Adrenal gland (tissue), 12 donors: Measurements from ENCODE around the gene BNC2. TPM values are rescaled to one million over a fixed set of nuclear protein-coding genes. Genes with fewer than 3 reads are reported as not detected.

Source experiments
- DNase-seq, 7 donors: peaks; one replicate each; pipeline ENCODE4 v3.0.0-alpha.2; 2019 to 2020
- H3K27ac ChIP-seq, 5 donors: fragments of 200-600 bp; sonication (generic) in 4 of 5; 1 replicate in 3 of 5; 2 replicates in 2 of 5; pipeline versions ENCODE4 v1.5.1 to v1.8.0; 2016 to 2020; ENCODE audit warnings: mild to moderate bottlenecking in 1 of 5
- H3K27me3 ChIP-seq: fragments of 200-600 bp; 2 replicates; pipeline ENCODE4 v1.8.0; 2021
- H3K36me3 ChIP-seq, 2 donors: fragments of 200-600 bp; replicated peaks in 1 of 2; 1 replicate in 1 of 2; 2 replicates in 1 of 2; pipeline versions ENCODE4 v1.5.1 to v1.8.0; 2018 to 2022
- H3K4me1 ChIP-seq, 2 donors: fragments of 200-600 bp; replicated peaks in 1 of 2; 1 replicate in 1 of 2; 2 replicates in 1 of 2; pipeline versions ENCODE4 v1.5.1 to v1.8.0; 2018 to 2021
- H3K4me3 ChIP-seq, 4 donors: fragments of 200-600 bp; sonication (generic) in 3 of 4; one replicate each; pipeline ENCODE4 v1.5.1; 2016 to 2018
- H3K9me3 ChIP-seq, 3 donors: fragments of 200-600 bp; sonication (generic) in 1 of 3; replicated peaks in 1 of 3; 1 replicate in 2 of 3; 2 replicates in 1 of 3; pipeline versions ENCODE4 v1.5.1 to v1.8.0; 2016 to 2021
- POLR2A ChIP-seq, 2 donors: fragments of 450-650 bp; IDR thresholded peaks; one replicate each; pipeline ENCODE4 v1.6.1; 2017; ENCODE audit warnings: antibody characterized with exemption in 2 of 2, mild to moderate bottlenecking in 2 of 2, moderate library complexity in 1 of 2
- WGBS, 4 donors: extraction: QIAGEN DNeasy Blood & Tissue Kit in 2 of 4; methylation state at CpG; one replicate each; pipeline versions ENCODE4 v1.1.5 to v1.1.7; 2013 to 2017; 5-methylcytosine and 5-hydroxymethylcytosine counted together
- intact Hi-C, 2 donors: fragments of 100-400 bp; cut with DNase I; formaldehyde crosslinking; loops; one replicate each; pipeline versions ENCODE4 v1.14.1 to v1.15.0; 2022 to 2023
- polyA plus RNA-seq, 3 donors: library from polyadenylated mRNA; stranded (reverse); fragments of 200-250 nt in 2 of 3; fragments of 350-450 nt in 1 of 3; fragmentation: Illumina TruSeq in 1 of 3; extraction: RNeasy Lipid Tissue Mini Kit (QIAGEN cat#74804) in 1 of 3; gene quantifications; one replicate each; pipeline ENCODE4 v1.2.3, GENCODE V29; 2013 to 2014
- total RNA-seq, 9 donors: library from RNA; depleted of rRNA in 4 of 9; stranded (reverse); fragments of >200 nt in 4 of 9; fragments of 120-200 nt in 1 of 9; fragmentation: NEBNext Ultra II Directional in 1 of 9; extraction: Animal tissue kit (Norgen Biotek cat#: 25700) in 1 of 9; gene quantifications; one replicate each; pipeline versions ENCODE4 v1.1.0 to v1.2.4, GENCODE V29; 2013 to 2023
- TF ChIP-seq, protein P1 (sequence below), 6 experiments: fragments of 450-650 bp in 4 of 6; fragments of 200-600 bp in 2 of 6; sonication (generic) in 1 of 6; IDR thresholded peaks; 1 replicate in 5 of 6; 2 replicates in 1 of 6; pipeline versions ENCODE4 v1.5.1 to v1.8.0; 2016 to 2021; ENCODE audit warnings: antibody characterized with exemption in 6 of 6, mild to moderate bottlenecking in 2 of 6, moderate library complexity in 1 of 6
- donor health status: healthy with polysubstance abuse.
- donor health status: Bipolar disorder and iron deficiency.
- donor health status: DM: yes; HTN: yes; CAD: no.
- donor health status: DM: no; HTN: no; CAD: no.
- donor health status: DM: no; HTN: no; CAD: no.
- donor health status: DM: yes; HTN: yes; CAD: no.

The BNC2 gene
- total and polyA plus RNA-seq, 12 donors, result 1.1 to 11.1 (median 5.0) TPM

GRCh38 chr9:16625161-16625631 lies 245.3 kb downstream of the BNC2 start:
- 70 to 75% (median 73%) methylated on average over 9 of the region's 9 CpGs for WGBS, 4 donors
- H3K27ac ChIP-seq, result no peak overlapping the region
- no peaks in the 10 kb centered on the region for H3K4me1 ChIP-seq
- TF ChIP-seq, protein P1, sequence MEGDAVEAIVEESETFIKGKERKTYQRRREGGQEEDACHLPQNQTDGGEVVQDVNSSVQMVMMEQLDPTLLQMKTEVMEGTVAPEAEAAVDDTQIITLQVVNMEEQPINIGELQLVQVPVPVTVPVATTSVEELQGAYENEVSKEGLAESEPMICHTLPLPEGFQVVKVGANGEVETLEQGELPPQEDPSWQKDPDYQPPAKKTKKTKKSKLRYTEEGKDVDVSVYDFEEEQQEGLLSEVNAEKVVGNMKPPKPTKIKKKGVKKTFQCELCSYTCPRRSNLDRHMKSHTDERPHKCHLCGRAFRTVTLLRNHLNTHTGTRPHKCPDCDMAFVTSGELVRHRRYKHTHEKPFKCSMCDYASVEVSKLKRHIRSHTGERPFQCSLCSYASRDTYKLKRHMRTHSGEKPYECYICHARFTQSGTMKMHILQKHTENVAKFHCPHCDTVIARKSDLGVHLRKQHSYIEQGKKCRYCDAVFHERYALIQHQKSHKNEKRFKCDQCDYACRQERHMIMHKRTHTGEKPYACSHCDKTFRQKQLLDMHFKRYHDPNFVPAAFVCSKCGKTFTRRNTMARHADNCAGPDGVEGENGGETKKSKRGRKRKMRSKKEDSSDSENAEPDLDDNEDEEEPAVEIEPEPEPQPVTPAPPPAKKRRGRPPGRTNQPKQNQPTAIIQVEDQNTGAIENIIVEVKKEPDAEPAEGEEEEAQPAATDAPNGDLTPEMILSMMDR (IDR thresholded peaks at IDR 0.05), result no peak
- TF ChIP-seq POLR2A (IDR thresholded peaks at IDR 0.05), result no peak
- H3K4me3 ChIP-seq, result no peak overlapping the region
- no peak for DNase-seq
- no peaks in the 10 kb centered on the region for H3K27me3 ChIP-seq
- intact Hi-C loops, result no loop called here
- H3K36me3 ChIP-seq, result no peaks in the 10 kb centered on the region
- no peaks in the 10 kb centered on the region for H3K9me3 ChIP-seq

GRCh38 chr9:16624744-16625117 lies 245.7 kb downstream of the BNC2 start:
- 55 to 66% (median 60%) methylated on average over 3 of the region's 3 CpGs for WGBS, 4 donors
- H3K36me3 ChIP-seq, result no peaks in the 10 kb centered on the region
- DNase-seq, result no peak
- intact Hi-C loops, result no loop called here
- no peak for TF ChIP-seq POLR2A (IDR thresholded peaks at IDR 0.05)
- TF ChIP-seq, protein P1 (IDR thresholded peaks at IDR 0.05), result no peak
- H3K9me3 ChIP-seq, result no peaks in the 10 kb centered on the region
- no peak overlapping the region for H3K4me3 ChIP-seq
- no peak overlapping the region for H3K27ac ChIP-seq
- no peaks in the 10 kb centered on the region for H3K27me3 ChIP-seq
- no peaks in the 10 kb centered on the region for H3K4me1 ChIP-seq

DNA sequence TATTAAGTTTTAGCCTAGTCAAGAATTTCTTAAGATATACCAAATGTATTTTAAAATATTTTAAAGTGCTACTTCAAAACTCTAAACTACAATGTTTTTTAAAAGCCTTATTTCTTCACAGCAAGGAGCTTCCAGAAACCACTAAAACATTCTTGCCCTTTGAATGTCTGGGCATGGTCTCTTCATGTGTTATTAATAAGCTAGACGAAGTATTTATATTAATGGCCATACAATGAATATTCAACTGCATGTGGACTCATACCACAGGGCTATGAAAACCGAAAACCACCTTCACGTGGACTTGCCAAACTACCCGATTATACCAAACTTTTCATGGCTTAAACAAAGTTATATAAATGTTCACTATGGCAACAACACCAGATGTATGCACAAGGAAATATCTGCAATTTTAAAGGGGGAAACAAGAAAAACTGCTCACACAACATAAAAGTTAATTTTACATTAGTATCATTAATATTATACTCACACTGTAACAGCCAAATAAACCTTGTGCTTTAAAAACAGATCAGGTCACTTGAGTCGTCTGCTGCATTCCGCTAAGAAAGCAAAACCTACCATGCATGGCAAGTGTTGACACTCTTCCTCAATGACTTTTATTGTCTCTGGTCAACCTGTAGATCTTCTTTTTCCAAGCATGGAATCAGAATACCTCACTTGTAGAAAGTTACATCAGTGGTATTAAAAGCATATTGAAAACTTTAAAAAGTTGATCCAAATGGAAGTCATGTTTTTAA lies 246.3 kb downstream of the BNC2 start:
- no peaks in the 10 kb centered on the region for H3K36me3 ChIP-seq
- H3K9me3 ChIP-seq, result no peaks in the 10 kb centered on the region
- no peaks in the 10 kb centered on the region for H3K4me1 ChIP-seq
- no peak for TF ChIP-seq POLR2A (IDR thresholded peaks at IDR 0.05)
- TF ChIP-seq, protein P1 (IDR thresholded peaks at IDR 0.05), result no peak
- no peak overlapping the region for H3K27ac ChIP-seq
- H3K27me3 ChIP-seq, result no peaks in the 10 kb centered on the region
- intact Hi-C loops, result no loop called here
- no peak overlapping the region for H3K4me3 ChIP-seq
- WGBS, 4 donors, result 76 to 90% (median 85%) methylated on average over 6 of the region's 6 CpGs
- DNase-seq, result no peak

DNA sequence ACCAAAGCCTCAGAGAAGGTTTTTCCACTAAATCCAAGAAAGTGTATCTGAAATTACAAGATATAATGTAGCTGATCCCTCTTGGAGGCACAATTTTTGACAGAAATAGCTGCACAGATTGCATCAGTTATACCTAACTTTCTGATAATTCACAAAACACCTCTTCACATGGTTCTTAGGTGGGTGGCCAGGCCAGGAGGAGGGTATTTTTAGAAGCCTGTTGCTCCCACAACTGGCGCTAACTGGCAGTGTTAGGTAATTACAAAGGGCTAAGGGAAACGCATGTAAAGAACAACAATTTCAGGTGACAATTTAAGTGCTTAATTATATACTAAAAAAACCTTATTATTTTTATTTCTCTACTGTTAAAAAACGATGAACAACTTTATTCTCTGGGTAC lies 247.9 kb downstream of the BNC2 start:
- no peak for DNase-seq
- Histone ChIP-seq H3K36me3 (no peaks in the 10 kb centered on the region), H3K9me3 (no peaks in the 10 kb centered on the region), H3K27ac (no peak overlapping the region), H3K27me3 (no peaks in the 10 kb centered on the region), H3K4me3 (no peak overlapping the region), H3K4me1 (no peaks in the 10 kb centered on the region)
- 79 to 89% (median 83%) methylated on average over 3 of the region's 3 CpGs for WGBS, 4 donors
- intact Hi-C loops, result no loop called here
- TF ChIP-seq, protein P1 (IDR thresholded peaks at IDR 0.05), result no peak
- no peak for TF ChIP-seq POLR2A (IDR thresholded peaks at IDR 0.05)
